Stimulated activated naive CD8-positive, alpha-beta T cell treated with anti-CD3 and anti-CD28 coated beads, Interleukin-15, amount 100 ng/mL, for 72 hours (primary cell): ENCODE measurements around the gene DBR1.

Experiments used
- ATAC-seq: fragments of 150-1000 bp; cut with Tn5 transposase; 2 replicates; pipeline ENCODE4 v1.10.0; 2021; ENCODE audit warnings: mild to moderate bottlenecking, moderate library complexity
- DNase-seq, 2 donors: peaks; one replicate each; pipeline ENCODE4 v3.0.0; 2021 to 2022
- H3K27ac Mint-ChIP-seq, 2 donors: one replicate each; pipeline ENCODE4 v1.8.0; 2022; ENCODE audit warnings: mild to moderate bottlenecking in 2 of 2, mixed read lengths in 2 of 2, moderate library complexity in 2 of 2
- H3K27me3 Mint-ChIP-seq: one replicate; pipeline ENCODE4 v1.8.0; 2022; ENCODE audit warnings: mixed read lengths
- H3K4me1 Mint-ChIP-seq: one replicate; pipeline ENCODE4 v1.8.0; 2022; ENCODE audit warnings: mild to moderate bottlenecking, mixed read lengths
- H3K4me3 Mint-ChIP-seq, 2 donors: one replicate each; pipeline ENCODE4 v1.8.0; 2022; ENCODE audit warnings: mild to moderate bottlenecking in 2 of 2, mixed read lengths in 2 of 2, moderate library complexity in 1 of 2
- H3K9me3 Mint-ChIP-seq, 2 donors: one replicate each; pipeline ENCODE4 v1.8.0; 2022; ENCODE audit warnings: mixed read lengths in 2 of 2

The DBR1 gene

GRCh38 chr3:138114988-138115971, 59.4 kb downstream of the DBR1 start, which contains the start of gene DZIP1L:
Gene DZIP1L (minus strand): TSS chr3:138115608. CDS start chr3:138103971, 11,637 bp downstream.
- ATAC-seq (peak; percentile 93), DNase-seq (peak; percentile 40 to 49)
- H3K9me3 Mint-ChIP-seq = no peaks in the 10 kb centered on the region
- H3K27me3 Mint-ChIP-seq = peaks cover 74% of the 10 kb centered on the region
- peaks cover 19% of the 10 kb centered on the region for H3K4me1 Mint-ChIP-seq
- peak within 1 kb of the TSS; percentile 78 to 85 for H3K27ac Mint-ChIP-seq
- peak within 1 kb of the TSS; percentile 86 to 88 for H3K4me3 Mint-ChIP-seq

- H3K4me3 Mint-ChIP-seq = peak overlapping the region; percentile 86 to 88
- H3K9me3 Mint-ChIP-seq = no peaks in the 10 kb centered on the region
- ATAC-seq = no peak
- DNase-seq = no peak
- peak overlapping the region in 1 of 2 donors; percentile 85 for H3K27ac Mint-ChIP-seq
- peaks cover 71% of the 10 kb centered on the region for H3K27me3 Mint-ChIP-seq
- peaks cover 19% of the 10 kb centered on the region for H3K4me1 Mint-ChIP-seq
Measured at GRCh38 chr3:138114431-138114918, 60.2 kb downstream of the DBR1 start.

GRCh38 chr3:138113326-138113725, 61.4 kb downstream of the DBR1 start:
- peaks cover 19% of the 10 kb centered on the region for H3K4me1 Mint-ChIP-seq
- no peak for DNase-seq
- no peaks in the 10 kb centered on the region for H3K9me3 Mint-ChIP-seq
- H3K27ac Mint-ChIP-seq = no peak overlapping the region
- no peak for ATAC-seq
- peaks cover 65% of the 10 kb centered on the region for H3K27me3 Mint-ChIP-seq
- H3K4me3 Mint-ChIP-seq = no peak overlapping the region

GRCh38 chr3:138112362-138112761, 62.4 kb downstream of the DBR1 start:
- no peaks in the 10 kb centered on the region for H3K9me3 Mint-ChIP-seq
- H3K4me3 Mint-ChIP-seq = no peak overlapping the region
- ATAC-seq (no peak), DNase-seq (no peak)
- peaks cover 19% of the 10 kb centered on the region for H3K4me1 Mint-ChIP-seq
- H3K27me3 Mint-ChIP-seq = peaks cover 67% of the 10 kb centered on the region
- no peak overlapping the region for H3K27ac Mint-ChIP-seq
